Epithelial cell of prostate (primary cell): ENCODE measurements around the gene SRBD1.

Experiments
- DNase-seq: peaks from one replicate; pipeline ENCODE4 v3.0.0-alpha.2; 2011; ENCODE audit warnings: low read depth, low spot score
- H3K27ac ChIP-seq: fragments of 450-650 bp; 2 replicates; pipeline ENCODE4 v1.5.1; 2017; ENCODE audit warnings: mild to moderate bottlenecking

Gene SRBD1

GRCh38 chr2:45567288-45567963, 43.6 kb downstream of the SRBD1 start:
- H3K27ac ChIP-seq: peak overlapping the region; percentile 62
- no peak for DNase-seq

- DNase-seq: no peak
- H3K27ac ChIP-seq: no peak overlapping the region
Measured at GRCh38 chr2:45559436-45559835, 51.6 kb downstream of the SRBD1 start.

GRCh38 chr2:45554742-45555140, 56.3 kb downstream of the SRBD1 start:
- no peak for DNase-seq
- peak overlapping the region; percentile 1 for H3K27ac ChIP-seq

GRCh38 chr2:45554073-45554741, 56.9 kb downstream of the SRBD1 start:
- DNase-seq: no peak
- peak overlapping the region; percentile 1 for H3K27ac ChIP-seq

- DNase-seq: no peak
- no peak overlapping the region for H3K27ac ChIP-seq
Measured at GRCh38 chr2:45551862-45552261, 59.2 kb downstream of the SRBD1 start.

- H3K27ac ChIP-seq: no peak overlapping the region
- DNase-seq: no peak
Measured at GRCh38 chr2:45545943-45546342, 65.1 kb downstream of the SRBD1 start.

GRCh38 chr2:45543257-45543656, 67.8 kb downstream of the SRBD1 start:
- H3K27ac ChIP-seq: no peak overlapping the region
- DNase-seq: no peak

GRCh38 chr2:45542013-45542412, 69.1 kb downstream of the SRBD1 start:
- DNase-seq: no peak
- no peak overlapping the region for H3K27ac ChIP-seq

GRCh38 chr2:45541450-45541849, 69.6 kb downstream of the SRBD1 start:
- DNase-seq: no peak
- no peak overlapping the region for H3K27ac ChIP-seq

GRCh38 chr2:45540942-45541341, 70.1 kb downstream of the SRBD1 start:
- H3K27ac ChIP-seq: no peak overlapping the region
- DNase-seq: no peak

- no peak for DNase-seq
- H3K27ac ChIP-seq: no peak overlapping the region
Measured at GRCh38 chr2:45533771-45534170, 77.3 kb downstream of the SRBD1 start.

GRCh38 chr2:45532181-45532580, 78.9 kb downstream of the SRBD1 start:
- DNase-seq: no peak

GRCh38 chr2:45524016-45524415, 87.1 kb downstream of the SRBD1 start:
- no peak for DNase-seq
- H3K27ac ChIP-seq: no peak overlapping the region

More at GRCh38 chr2:45532181-45532580, 78.9 kb downstream of the SRBD1 start:
- H3K27ac ChIP-seq: no peak overlapping the region

- no peak overlapping the region for H3K27ac ChIP-seq
- DNase-seq: no peak
Measured at GRCh38 chr2:45518546-45518945, 92.5 kb downstream of the SRBD1 start.

GRCh38 chr2:45510701-45511420, 100.2 kb downstream of the SRBD1 start:
- no peak overlapping the region for H3K27ac ChIP-seq
- DNase-seq: no peak

GRCh38 chr2:45506756-45507155, 104.3 kb downstream of the SRBD1 start:
- DNase-seq: no peak
- H3K27ac ChIP-seq: no peak overlapping the region

- DNase-seq: no peak
- no peak overlapping the region for H3K27ac ChIP-seq
Measured at GRCh38 chr2:45505138-45505537, 105.9 kb downstream of the SRBD1 start.

- H3K27ac ChIP-seq: no peak overlapping the region
- DNase-seq: no peak
Measured at GRCh38 chr2:45498661-45499550, 112.2 kb downstream of the SRBD1 start.

- H3K27ac ChIP-seq: no peak overlapping the region
- no peak for DNase-seq
Measured at GRCh38 chr2:45497355-45497754, 113.7 kb downstream of the SRBD1 start.

GRCh38 chr2:45496869-45497268, 114.2 kb downstream of the SRBD1 start:
- no peak for DNase-seq
- no peak overlapping the region for H3K27ac ChIP-seq

GRCh38 chr2:45494978-45495293, 116.1 kb downstream of the SRBD1 start:
- no peak for DNase-seq
- no peak overlapping the region for H3K27ac ChIP-seq
